ENCODE measurements around the gene SLFN5.
"Not testable (repeated sequence)": the region's sequence is repeated elsewhere in the genome, so short reads cannot be mapped to it uniquely, and the experiment has no call there.

SLFN5 gene

DNA sequence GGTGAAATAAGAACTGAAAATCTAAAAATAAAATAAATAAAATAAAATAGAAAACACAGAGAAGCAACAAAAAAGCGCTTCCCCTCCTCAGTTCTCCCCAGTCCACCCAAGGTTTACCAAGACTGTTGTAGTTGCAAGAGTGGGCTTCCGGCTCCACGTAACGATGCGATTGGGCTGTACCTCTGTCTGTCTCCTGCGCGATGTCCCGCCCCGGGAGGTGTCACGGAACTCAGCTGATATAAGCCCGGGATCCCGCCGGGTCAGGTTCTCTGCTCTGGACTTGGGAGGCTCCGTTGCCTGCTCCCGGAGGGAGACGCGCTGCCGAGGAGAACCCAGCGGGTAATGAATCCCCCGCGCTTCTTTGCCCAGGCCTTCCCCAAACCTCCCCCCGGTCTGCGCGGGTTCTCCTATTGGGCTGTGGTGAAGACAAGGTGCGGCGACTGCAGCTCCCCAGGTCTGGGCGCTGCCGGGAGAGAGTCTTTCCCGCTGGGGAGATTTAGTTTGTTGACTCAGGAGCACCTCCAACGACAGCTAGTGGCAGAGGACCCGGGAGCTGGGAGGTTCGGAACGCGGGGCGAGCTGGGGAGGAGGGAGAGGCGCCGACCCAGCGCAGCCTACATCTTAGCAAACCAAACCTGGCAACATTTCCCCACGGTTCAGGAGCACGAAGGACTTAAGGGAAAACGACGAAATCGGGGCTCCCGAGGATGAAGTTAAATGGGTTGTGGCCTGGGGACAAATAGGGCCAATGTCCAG lies at the start of gene SLFN5:
Gene SLFN5 (plus strand): TSS at position 268 of the 756 bp plus-strand sequence. CDS start 15,619 bp downstream, outside the sequence.
- DNase-seq = no peak

DNA sequence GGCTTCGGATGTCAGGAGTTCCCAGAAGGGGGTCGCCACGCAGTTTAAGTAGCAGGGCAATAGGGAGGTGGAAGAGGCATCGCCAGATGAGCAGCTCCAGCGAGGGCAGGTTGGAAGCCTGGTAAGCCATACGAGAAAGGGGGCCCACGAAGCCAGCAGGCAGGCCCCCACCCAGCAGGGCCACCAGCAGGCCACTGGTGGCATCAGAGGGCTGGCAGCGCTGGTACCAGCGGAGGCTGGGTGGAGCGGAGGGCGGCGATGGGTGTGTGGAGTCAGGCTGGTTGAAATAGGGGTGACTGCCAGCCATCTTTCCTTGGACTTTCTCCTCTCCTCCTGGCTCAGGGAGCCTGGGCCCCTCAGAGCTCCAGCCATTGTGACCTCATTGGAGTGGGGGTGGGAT lies 48.9 kb upstream of the SLFN5 start, which contains the start of gene SLC35G3:
Gene SLC35G3 (minus strand): TSS at position 393 of the 400 bp plus-strand sequence. CDS start 86 bp downstream, at position 307.
- not testable (repeated sequence) for DNase-seq

DNA sequence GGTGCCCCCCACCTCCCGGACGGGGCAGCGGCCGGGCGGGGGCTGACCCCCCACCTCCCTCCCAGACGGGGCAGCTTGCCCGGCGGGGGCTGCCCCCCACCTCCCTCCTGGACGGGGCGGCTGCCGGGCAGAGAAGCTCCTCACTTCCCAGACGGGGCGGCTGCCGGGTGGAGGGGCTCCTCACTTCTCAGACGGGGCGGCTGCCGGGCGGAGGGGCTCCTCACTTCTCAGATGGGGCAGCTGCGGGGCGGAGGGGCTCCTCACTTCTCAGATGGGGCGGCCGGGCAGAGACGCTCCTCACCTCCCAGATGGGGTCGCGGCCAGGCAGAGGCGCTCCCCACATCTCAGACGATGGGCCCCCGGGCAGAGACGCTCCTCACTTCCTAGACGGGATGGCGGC lies 47.8 kb upstream of the SLFN5 start:
- DNase-seq = not testable (repeated sequence)

DNA sequence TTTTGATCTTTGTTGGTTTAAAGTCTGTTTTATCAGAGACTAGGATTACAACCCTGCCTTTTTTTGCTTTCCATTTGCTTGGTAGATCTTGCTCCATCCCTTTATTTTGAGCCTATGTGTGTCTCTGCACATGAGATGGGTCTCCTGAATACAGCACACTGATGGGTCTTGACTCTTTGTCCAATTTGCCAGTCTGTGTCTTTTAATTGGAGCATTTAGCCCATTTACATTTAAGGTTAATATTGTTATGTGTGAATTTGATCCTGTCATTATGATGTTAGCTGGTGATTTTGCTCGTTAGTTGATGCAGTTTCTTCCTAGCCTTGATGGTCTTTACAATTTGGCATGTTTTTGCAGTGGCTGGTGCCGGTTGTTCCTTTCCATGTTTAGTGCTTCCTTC lies 40.3 kb upstream of the SLFN5 start:
- DNase-seq = not testable (repeated sequence)

DNA sequence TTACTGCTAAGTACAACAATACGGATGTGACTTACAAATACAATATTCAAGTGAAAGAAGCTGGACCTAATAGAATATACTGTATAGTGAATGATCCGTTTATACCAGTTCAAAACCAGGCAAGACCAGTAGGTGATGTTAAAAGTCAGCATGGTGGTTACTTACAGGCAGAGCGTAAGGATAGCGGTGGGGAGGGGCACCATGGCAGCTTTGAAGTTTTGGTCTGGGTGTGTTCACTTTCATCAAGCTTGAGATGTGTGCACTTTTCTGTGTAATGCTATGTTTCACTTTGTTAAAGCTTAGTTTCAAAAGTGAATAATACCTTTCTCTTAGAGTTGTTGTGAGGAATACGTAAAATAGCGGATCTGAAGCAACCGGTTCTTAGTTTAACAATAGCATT lies 32.1 kb upstream of the SLFN5 start:
- no peak for DNase-seq

DNA sequence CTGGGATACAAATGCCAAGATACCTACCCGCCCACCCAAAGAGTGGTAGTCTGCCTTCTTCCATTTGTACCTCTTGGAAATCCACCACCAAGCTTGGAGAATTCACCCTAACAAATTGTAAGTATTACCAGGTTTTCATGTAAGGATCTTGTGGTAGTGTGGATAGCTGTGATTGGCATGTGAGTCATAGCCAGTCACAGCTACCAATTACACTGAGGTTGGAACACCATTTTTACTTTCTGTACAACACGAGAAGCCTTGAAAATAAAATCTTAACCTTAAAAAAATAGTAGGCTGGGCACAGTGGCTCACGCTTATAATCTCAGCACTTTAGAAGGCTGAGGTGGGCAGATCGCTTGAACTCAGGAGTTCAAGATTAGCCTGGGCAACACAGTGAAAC lies 30.2 kb upstream of the SLFN5 start:
- no peak for DNase-seq

DNA sequence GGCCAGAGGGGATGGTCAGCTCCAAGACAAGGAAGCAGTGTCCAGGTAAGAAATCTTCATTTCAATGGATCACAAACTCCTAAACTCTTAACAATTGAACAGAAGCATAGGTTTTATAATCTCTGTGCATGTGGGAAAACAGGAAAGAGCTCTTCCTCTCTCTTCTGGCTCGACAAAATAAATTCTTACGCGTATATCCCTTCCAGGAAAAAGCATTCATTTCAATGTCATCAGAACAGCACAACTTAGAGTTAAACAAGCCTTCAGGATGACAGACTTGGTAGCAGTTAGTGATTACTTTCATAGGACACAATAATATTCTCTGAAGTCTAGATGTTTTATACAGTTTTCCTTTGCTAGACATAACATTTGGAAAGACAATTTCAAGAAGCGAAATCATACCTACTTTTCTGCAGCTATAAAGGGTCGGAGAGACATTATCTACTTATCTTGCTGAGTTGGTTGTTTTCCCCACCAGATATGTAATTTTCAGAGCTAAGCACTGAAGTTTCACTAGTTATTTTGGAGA lies 29.4 kb upstream of the SLFN5 start:
- DNase-seq = no peak

DNA sequence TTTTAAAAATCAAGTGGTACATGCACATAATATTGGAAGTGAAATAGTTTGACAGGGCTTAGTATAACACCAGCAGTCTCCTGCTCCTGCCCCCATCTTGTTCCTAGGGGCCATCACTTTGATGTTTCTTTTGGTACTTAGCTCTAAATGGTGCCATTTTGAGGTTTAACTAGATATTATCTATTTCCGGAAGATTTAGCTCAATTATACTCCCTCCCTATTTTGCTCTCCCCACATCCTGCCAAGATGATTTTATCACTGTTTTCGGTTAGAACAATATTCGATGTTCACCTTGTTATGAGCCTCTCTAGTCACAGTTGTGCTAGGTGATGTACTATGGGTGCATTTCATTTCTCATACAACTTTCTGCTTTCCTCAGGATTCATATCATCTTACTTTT lies 28.7 kb upstream of the SLFN5 start:
- no peak for DNase-seq

DNA sequence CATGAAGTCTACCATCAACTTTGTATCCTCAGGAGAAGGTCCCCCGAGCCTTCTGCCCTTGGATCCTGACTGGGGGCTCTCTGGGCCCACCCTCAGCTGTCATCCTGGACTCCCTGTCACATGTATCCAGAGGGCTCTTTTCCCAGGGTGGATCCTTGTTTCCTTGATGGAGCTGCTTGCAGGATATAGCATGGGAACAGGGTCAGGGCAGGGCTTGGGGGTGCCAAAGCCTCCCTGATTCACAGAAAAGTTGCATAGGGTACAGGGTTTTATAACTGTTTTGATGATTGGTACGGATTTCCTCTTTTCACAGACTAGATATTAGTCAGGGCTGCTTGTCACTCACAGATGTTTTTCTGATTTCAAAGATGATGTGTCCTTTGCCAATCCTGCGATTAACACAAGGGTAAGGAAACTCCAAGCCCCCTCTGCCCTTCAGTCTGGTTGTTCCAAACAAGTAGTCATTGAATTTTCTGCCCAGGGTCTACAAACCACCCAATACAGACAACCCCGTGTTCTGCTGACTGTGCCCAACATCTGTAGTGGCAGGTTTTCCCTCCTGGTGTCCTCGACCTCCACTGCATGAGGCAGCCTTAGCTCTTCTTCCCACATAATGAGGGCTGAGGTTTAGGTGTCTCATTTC lies 28.1 kb upstream of the SLFN5 start:
- no peak for DNase-seq

DNA sequence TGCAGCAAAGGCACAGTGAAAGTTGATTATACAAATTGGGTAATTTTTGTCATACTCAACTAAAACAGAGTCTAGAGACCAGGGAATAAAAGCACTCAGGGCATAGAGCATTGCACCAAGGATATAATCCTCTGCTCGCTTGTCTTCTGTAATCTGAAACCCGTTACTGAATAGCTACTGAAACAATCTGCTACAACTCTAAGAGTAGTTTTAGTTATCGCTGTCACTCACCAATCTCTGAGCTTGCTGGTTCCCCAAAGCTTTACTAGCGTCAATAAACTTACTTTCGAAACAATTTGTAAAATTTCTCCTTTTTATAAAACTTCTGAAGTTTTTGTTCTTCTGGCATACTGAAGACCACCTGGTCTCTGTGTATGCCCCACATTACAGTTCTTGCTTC lies 25.8 kb upstream of the SLFN5 start:
- DNase-seq = no peak

DNA sequence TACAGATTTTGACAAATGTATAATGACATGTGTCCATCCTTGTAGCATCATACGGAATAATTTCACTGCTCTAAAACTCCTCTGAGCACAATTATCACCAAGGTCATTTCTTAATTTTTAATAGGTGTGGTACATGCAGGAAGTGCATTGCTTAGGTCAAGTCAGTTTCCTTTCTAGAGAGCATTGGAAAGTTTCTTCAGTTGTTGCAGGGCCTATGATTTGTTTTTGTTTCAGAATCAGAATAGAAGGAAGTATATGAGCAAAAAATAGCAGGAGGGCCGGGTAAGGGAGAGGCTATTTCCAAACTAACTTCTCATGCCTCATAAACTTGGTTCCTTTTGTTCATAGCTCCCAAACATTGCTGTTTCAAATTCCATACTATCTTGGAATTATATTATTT lies 24.0 kb upstream of the SLFN5 start:
- no peak for DNase-seq

DNA sequence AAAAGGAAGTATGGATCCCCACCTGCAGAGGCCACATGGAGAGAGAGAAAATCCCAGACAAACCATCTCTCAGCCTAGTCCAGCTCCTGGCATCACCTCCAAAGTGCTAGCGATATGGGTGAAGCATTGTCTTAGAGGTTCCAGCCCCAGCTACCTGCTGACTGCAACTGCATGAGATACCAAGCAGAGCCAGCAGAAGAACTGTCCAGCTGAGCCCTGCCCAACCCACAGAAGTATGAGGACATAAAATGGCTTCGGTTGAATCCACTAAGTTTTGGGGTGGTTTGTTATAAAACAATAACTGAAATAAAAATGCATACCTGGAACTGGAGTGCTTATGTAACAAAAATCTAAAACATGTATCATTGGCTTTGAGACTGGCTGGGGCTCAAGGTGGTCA lies 20.4 kb upstream of the SLFN5 start:
- no peak for DNase-seq

DNA sequence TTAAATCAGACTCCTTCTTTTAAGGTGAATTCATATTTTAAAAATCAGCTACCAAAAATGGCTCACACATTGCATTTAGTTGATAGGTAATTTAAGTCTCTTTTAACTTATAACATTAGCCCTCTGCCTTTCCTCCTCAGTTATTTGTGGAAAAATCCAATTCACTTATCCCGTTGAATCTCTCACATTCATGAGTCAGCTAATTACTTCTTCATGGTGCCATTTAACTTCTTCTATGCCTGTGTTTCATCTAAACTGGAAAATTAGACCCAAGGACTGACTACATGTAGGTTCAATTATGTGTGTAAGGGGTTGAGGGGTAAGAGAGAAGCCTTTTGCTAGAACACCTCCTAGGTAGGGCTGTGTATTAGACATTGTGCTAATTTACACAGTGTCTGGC lies 18.4 kb upstream of the SLFN5 start:
- no peak for DNase-seq

DNA sequence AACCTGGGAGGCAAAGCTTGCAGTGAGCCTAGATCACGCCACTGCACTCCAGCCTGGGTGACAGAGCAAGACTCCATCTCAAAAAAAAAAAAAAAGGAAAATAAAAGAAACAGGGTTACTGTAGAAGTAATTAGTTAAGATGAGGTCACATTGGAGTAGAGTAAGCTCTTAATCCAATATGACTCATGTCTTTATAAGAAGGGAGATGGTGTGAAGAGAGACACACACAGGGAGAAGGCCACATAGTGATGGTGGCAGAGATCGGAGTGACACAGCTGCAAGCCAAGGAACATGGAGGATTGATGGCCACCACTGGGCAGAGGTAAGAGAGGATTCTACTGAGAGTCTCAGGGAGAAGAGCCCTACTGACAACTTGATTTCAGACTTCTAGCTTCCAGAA lies 15.3 kb upstream of the SLFN5 start:
- DNase-seq = no peak

DNA sequence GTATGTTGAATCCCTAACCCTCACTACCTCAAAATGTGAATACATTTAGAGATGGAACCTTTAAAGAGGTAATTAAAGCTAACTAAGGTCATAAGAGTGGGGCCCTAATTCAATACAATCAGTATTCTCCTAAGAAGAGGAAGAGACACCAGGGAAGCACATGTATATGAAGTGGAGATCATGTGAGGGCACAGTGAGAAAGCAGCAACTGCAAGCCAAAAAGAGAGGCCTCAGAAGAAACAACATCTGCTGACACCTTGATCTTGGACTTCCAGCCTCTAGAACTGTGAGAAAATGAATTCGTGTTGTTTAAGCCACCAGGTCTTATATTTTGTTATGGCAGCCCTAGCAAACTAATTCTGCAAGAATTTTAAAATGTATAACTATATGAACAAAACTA lies 13.2 kb upstream of the SLFN5 start:
- DNase-seq = no peak

DNA sequence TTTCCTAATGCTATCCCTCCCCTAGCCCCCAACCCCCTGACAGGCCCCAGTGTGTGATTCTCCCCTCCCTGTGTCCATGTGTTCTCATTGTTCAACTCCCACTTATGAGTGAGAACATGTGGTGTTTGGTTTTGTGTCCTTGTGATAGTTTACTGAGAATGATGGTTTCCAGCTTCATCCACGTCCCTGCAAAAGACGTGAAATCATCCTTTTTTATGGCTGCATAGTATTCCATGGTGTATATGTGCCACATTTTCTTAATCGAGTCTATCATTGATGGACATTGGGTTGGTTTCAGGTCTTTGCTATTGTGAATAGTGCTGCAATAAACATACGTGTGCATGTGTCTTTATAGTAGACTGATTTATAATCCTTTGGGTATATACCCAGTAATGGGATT lies 8.6 kb upstream of the SLFN5 start:
- not testable (repeated sequence) for DNase-seq

DNA sequence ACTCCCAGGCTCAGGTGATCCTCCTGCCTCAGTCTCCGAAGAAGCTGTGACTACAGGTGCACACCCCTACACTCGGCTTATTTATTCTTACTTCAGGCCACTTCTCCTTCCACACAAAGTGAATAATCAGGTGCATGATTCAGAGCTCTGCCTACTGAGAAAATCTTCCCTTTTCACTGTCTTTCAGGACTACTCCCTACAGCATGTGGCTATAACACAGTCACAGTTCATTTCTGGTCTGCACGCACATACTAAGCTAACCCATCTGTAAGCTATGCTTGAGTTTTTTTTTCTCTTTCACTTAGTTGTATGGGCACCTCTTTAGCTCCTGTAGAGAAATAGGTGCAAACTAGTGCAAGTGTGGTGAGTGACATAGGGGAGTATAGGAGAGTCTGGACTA lies 7.6 kb upstream of the SLFN5 start:
- no peak for DNase-seq

DNA sequence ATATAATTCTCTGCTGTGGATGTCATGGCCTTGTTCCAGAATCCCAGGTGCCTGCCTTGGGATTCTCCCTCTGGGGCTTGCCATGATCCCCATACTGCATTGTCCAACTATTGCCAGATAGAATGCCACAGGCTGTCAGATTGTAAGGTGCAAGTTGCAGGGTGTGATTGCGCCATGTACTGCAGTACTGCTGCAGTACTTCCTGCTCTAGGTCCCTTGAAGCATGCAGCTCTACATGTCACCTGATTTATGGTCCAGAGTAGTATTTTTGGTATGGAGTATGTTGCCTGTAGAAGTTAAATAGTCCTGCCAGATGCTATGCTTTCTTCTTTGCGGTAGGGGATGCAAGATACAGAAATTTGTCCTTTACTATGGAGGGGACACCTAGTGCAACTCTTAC lies 7.0 kb upstream of the SLFN5 start:
- no peak for DNase-seq

DNA sequence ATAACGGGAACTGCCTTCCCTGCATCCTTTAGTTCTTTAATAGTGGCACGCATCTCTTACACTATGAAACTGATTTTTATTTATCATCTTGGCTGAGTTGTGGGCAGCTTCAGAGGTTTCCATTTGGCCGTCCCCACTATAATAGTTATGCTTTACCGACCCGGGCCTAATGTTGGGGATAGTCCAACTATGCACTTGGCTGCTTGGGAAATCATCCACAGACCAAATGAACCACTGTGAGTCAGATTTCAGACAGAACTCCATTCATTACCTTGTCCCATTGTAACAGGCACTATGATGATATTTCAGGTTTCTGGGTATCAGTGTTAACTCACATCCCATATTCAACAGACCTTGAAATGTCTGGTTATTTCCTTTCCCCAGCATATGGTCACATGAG lies 6.1 kb upstream of the SLFN5 start:
- no peak for DNase-seq

DNA sequence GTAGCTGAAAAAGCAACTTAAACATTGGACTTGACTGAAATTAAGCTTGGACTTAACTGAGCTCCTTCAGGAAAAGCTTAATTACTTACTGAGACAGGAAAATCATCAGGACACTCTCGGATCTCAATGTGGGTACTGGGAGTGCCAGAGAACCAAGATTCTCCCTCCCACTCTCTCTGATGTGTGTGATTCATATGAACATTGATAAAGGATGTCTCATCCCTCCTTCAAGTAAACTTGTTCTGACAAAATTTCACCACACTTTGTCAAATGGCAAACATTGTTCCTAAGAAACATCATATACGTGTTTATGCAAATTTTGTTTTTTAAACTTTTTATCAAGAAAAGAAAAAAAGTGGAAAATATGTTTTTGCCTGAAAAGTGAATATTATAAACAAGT lies 4.1 kb upstream of the SLFN5 start:
- no peak for DNase-seq

DNA sequence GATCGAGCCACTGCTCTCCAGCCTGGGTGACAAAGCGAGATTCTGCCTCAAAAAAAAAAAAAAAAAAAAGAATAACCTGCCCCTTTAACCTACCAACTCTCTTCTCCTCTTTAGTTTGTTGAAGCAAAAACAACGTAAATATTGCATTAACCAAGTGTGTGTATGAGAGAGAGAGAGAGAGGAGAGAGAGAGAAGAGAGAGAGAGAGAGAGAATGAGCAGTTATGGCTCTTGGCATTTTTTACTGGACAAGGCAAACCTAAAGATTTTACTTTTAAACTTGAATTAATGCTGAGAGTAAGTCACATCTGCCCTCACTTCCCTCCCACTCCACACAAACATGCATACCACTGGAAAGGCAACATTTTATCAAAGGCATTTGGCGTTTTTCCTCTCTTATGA lies 3.0 kb upstream of the SLFN5 start:
- DNase-seq = no peak

DNA sequence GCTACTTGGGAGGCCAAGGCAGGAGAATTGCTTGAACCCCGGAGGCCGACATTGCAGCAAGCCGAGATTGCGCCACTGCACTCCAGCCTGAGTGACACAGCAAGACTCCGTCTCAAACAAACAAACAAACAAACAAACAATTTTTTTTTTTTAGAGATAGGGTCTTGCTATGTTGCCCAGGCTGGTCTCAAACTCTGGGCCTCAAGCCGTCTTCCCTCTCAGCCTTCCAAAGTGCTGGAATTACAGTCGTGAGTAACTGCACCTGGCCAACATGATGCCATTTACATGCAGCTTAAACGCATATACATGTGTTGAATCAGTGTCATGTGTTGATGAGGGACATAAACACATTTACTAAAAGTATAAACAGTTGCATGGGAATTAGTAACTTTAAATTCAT lies 2.0 kb upstream of the SLFN5 start:
- DNase-seq = no peak

DNA sequence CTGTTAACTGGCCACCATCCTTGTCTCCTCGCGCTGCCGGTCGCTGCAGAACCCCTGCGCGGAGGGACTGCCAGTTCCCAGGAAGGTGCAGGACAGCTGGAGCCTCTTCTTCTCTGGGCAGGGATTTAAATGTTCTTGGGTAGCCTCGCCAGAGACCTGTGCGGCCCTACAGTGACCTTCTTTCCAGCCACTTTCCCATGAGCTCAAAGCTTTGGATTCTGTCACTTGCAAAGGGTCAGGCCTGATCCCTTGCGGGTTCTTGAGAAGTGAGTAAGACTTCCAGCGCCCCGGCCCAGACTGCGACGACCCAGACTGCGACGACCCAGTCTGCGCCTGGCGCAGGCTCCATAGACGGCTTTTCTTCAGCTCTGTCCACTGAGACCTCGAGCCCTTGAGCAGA lies 1.4 kb upstream of the SLFN5 start:
- DNase-seq = no peak

DNA sequence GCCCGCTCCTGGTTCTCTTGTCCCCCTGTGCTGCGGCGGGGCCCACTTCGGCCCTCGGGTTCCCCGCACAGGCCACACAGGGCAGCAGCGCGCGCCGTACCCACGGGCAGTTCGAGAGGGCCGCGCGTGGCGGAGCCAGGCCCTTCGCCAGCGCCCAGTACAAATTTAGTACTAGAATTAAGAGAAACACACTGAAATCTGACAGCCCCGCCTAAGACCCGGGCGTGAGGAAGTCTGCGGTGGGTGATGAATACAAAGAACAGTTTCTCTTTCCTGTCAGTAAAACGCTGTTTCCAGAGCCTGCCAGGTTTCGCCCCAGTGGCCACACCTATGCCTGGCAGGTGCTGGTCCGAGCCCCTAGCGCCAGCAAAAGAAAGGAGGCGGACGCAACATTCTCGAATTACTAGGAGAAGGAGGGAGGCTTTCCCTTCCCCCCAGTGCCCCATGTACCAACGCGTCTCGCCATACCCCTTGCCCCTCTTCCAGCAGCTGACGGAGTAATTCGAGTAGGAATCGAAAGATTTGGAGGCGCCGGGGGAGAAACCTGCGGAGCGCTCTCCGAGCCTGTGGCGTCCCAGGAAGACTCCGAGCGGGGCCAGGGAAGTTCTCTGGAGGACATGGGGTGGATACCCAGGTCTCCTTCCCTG lies 591 bp upstream of the SLFN5 start:
- DNase-seq = no peak

Measured in NCI-H1694 (cell line).